Caco-2 (cell line): Measurements from ENCODE around the gene SLC2A11. TPM values are rescaled to one million over a fixed set of nuclear protein-coding genes. Genes with fewer than 3 reads are reported as not detected.

ENCODE experiments used
- BruUV-seq: library from RNA; stranded (reverse); fragments of 400-500 nt; replicated peaks from 2 replicates; lab custom pipeline; 2021; lab: Mats Ljungman, UMichigan
- CTCF ChIA-PET: fragments of 300-600 bp; sonication (Branson Sonifier 250); formaldehyde crosslinking; loops from one replicate; lab custom pipeline; 2022; ENCODE audit warnings: antibody characterized with exemption; lab: Charles Lee
- POLR2A ChIA-PET: fragments of 300-600 bp; sonication (Branson Sonifier 250); formaldehyde crosslinking; loops from one replicate; lab custom pipeline; 2022; ENCODE audit warnings: antibody characterized with exemption; lab: Charles Lee
- DNase-seq, 2 experiments: peaks; one replicate each; pipeline versions ENCODE4 v3.0.0 to v3.0.0-alpha.2; 2020 to 2022
- H3K27me3 ChIP-seq: replicated peaks from 2 replicates; pipeline ENCODE4 v1.6.0; 2011; ENCODE audit warnings: low read length; ENCODE audit not compliant: control insufficient read depth, insufficient read depth
- H3K36me3 ChIP-seq: 2 replicates; pipeline ENCODE4 v1.5.1; 2011; ENCODE audit warnings: low read length; ENCODE audit not compliant: control insufficient read depth, insufficient read depth
- H3K4me1 ChIP-seq: fragments of 250-450 bp; sonication (Bioruptor Pico); 2 replicates; pipeline ENCODE4 v1.5.1; 2020; ENCODE audit warnings: mild to moderate bottlenecking
- H3K4me3 ChIP-seq: 2 replicates; pipeline ENCODE4 v1.5.1; 2011; ENCODE audit warnings: low read depth, mild to moderate bottlenecking, control low read depth, low read length
- H3K9me3 ChIP-seq: fragments of 250-450 bp; sonication (Bioruptor Pico); 2 replicates; pipeline ENCODE4 v1.5.1; 2020; ENCODE audit warnings: mild to moderate bottlenecking, moderate library complexity
- H3K27ac Mint-ChIP-seq: one replicate; pipeline ENCODE4 v1.8.0; 2022; ENCODE audit warnings: mixed read lengths; ENCODE audit not compliant: unreplicated experiment
- H3K27me3 Mint-ChIP-seq: one replicate; pipeline ENCODE4 v1.8.0; 2022; ENCODE audit warnings: mixed read lengths; ENCODE audit not compliant: insufficient read depth, unreplicated experiment
- H3K36me3 Mint-ChIP-seq: one replicate; pipeline ENCODE4 v1.8.0; 2022; ENCODE audit warnings: mild to moderate bottlenecking, mixed read lengths; ENCODE audit not compliant: insufficient read depth, unreplicated experiment
- H3K4me1 Mint-ChIP-seq: one replicate; pipeline ENCODE4 v1.8.0; 2022; ENCODE audit warnings: low read depth, mixed read lengths; ENCODE audit not compliant: unreplicated experiment
- H3K4me3 Mint-ChIP-seq: one replicate; pipeline ENCODE4 v1.8.0; 2022; ENCODE audit warnings: mild to moderate bottlenecking, moderate library complexity, mixed read lengths; ENCODE audit not compliant: unreplicated experiment
- H3K9me3 Mint-ChIP-seq: one replicate; pipeline ENCODE4 v1.8.0; 2022; ENCODE audit warnings: mixed read lengths; ENCODE audit not compliant: unreplicated experiment
- CTCF ChIP-seq, 2 experiments: fragments of 200-600 bp in 1 of 2; IDR thresholded peaks; 1 replicate in 1 of 2; 2 replicates in 1 of 2; pipeline versions ENCODE4 v1.5.1 to v1.8.0; 2011 to 2022; ENCODE audit warnings: antibody characterized with exemption in 1 of 2, control low read depth in 1 of 2, inconsistent platforms in 1 of 2, low read depth in 1 of 2, low read length in 1 of 2, mild to moderate bottlenecking in 1 of 2, moderate library complexity in 1 of 2; ENCODE audit not compliant: insufficient read depth in 1 of 2, severe bottlenecking in 1 of 2, unreplicated experiment in 1 of 2
- intact Hi-C: fragments of 100-400 bp; cut with micrococcal nuclease; formaldehyde crosslinking; loops from one replicate; pipeline ENCODE4 v1.10.0; 2022; ENCODE audit not compliant: unreplicated experiment
- total RNA-seq: library from RNA; stranded (reverse); gene quantifications from 2 replicates; pipeline ENCODE4 v1.2.3, GENCODE V29; 2022

Gene SLC2A11
- total RNA-seq, 1 experiment from 2014 or later, result 32.4 TPM

- intact Hi-C loops, result no loop called here
- Histone ChIP-seq H3K4me1 (no peaks in the 10 kb centered on the region), H3K4me3 (no peak overlapping the region), H3K27me3 (no peaks in the 10 kb centered on the region), H3K36me3 (peaks cover 3% of the 10 kb centered on the region), H3K9me3 (no peaks in the 10 kb centered on the region)
- Mint-ChIP-seq H3K4me3 (no peak overlapping the region), H3K36me3 (peaks cover 68% of the 10 kb centered on the region), H3K27ac (no peak overlapping the region), H3K27me3 (no peaks in the 10 kb centered on the region), H3K9me3 (no peaks in the 10 kb centered on the region), H3K4me1 (peaks cover 4% of the 10 kb centered on the region)
- ChIA-PET POLR2A (no interaction called here), CTCF (no interaction called here)
- no TSS peak for BruUV-seq
- DNase-seq, result peak in 1 of 2 experiments; percentile 23
- TF ChIP-seq CTCF (IDR thresholded peaks at IDR 0.05; ENCODE audit: insufficient read depth in 1 of 2, low read depth in 1 of 2, low read length in 1 of 2, severe bottlenecking in 1 of 2, unreplicated experiment in 1 of 2), result no peak
Measured at GRCh38 chr22:23833017-23833751, 24.5 kb upstream of the SLC2A11 start.

GRCh38 chr22:23833911-23834317, 23.8 kb upstream of the SLC2A11 start:
- H3K4me1 ChIP-seq, result no peaks in the 10 kb centered on the region
- ChIA-PET POLR2A (no interaction called here), CTCF (no interaction called here)
- Mint-ChIP-seq H3K27me3 (no peaks in the 10 kb centered on the region), H3K4me1 (peaks cover 7% of the 10 kb centered on the region), H3K4me3 (no peak overlapping the region), H3K27ac (no peak overlapping the region), H3K9me3 (no peaks in the 10 kb centered on the region), H3K36me3 (peaks cover 68% of the 10 kb centered on the region)
- peaks cover 3% of the 10 kb centered on the region for H3K36me3 ChIP-seq
- no peak for TF ChIP-seq CTCF (IDR thresholded peaks at IDR 0.05; ENCODE audit: insufficient read depth in 1 of 2, low read depth in 1 of 2, low read length in 1 of 2, severe bottlenecking in 1 of 2, unreplicated experiment in 1 of 2)
- intact Hi-C loops, result no loop called here
- BruUV-seq, result no TSS peak
- H3K9me3 ChIP-seq, result no peaks in the 10 kb centered on the region
- DNase-seq, result peak in 1 of 2 experiments; percentile 16
- H3K27me3 ChIP-seq, result no peaks in the 10 kb centered on the region
- H3K4me3 ChIP-seq, result no peak overlapping the region

- H3K27ac Mint-ChIP-seq, result no peak overlapping the region
- H3K36me3 Mint-ChIP-seq, result peaks cover 68% of the 10 kb centered on the region
- ChIA-PET POLR2A (interaction anchor here (1.0 kb wide), 1 partner anchor 61 kb away, joined by 3 read pairs; the partner anchor contains the start of gene MMP11), CTCF (no interaction called here)
- Histone ChIP-seq H3K4me1 (no peaks in the 10 kb centered on the region), H3K36me3 (peaks cover 3% of the 10 kb centered on the region), H3K4me3 (no peak overlapping the region), H3K9me3 (no peaks in the 10 kb centered on the region), H3K27me3 (no peaks in the 10 kb centered on the region)
- no peak for DNase-seq
- H3K9me3 Mint-ChIP-seq, result no peaks in the 10 kb centered on the region
- intact Hi-C loops, result no loop called here
- no peak for TF ChIP-seq CTCF (IDR thresholded peaks at IDR 0.05; ENCODE audit: insufficient read depth in 1 of 2, low read depth in 1 of 2, low read length in 1 of 2, severe bottlenecking in 1 of 2, unreplicated experiment in 1 of 2)
- BruUV-seq, result no TSS peak
- H3K4me3 Mint-ChIP-seq, result no peak overlapping the region
- H3K4me1 Mint-ChIP-seq, result peaks cover 7% of the 10 kb centered on the region
- no peaks in the 10 kb centered on the region for H3K27me3 Mint-ChIP-seq
Measured at GRCh38 chr22:23834406-23834792, 23.3 kb upstream of the SLC2A11 start.
